ENCODE results near the gene TSPAN13. TPM values are rescaled to one million over a fixed set of nuclear protein-coding genes. Genes with fewer than 3 reads are reported as not detected.

The TSPAN13 gene
- polyA plus RNA-seq, 1 experiment = 4.6 TPM

GRCh38 chr7:16712916-16713315, 40.6 kb upstream of the TSPAN13 start:
- ChIA-PET POLR2A (interaction anchor here (0.7 kb wide), 1 partner anchor 53 kb away, joined by 3 read pairs; no protein-coding TSS in a partner anchor), CTCF (no interaction called here)
- TF ChIP-seq CTCF (IDR thresholded peaks at IDR 0.05; ENCODE audit: insufficient read depth, low read depth, low read length) = no peak
- Histone ChIP-seq H3K4me3 (ENCODE audit: low read depth, low read length) (no peak overlapping the region), H3K27me3 (ENCODE audit: control insufficient read depth, insufficient read depth, low read length) (no peaks in the 10 kb centered on the region), H3K36me3 (ENCODE audit: control insufficient read depth, insufficient read depth, low read length) (no peaks in the 10 kb centered on the region)
- DNase-seq (ENCODE audit: low read depth) = no peak

- ChIA-PET POLR2A (no interaction called here), CTCF (no interaction called here)
- DNase-seq (ENCODE audit: low read depth) = no peak
- Histone ChIP-seq H3K27me3 (ENCODE audit: control insufficient read depth, insufficient read depth, low read length) (no peaks in the 10 kb centered on the region), H3K4me3 (ENCODE audit: low read depth, low read length) (no peak overlapping the region), H3K36me3 (ENCODE audit: control insufficient read depth, insufficient read depth, low read length) (no peaks in the 10 kb centered on the region)
- TF ChIP-seq CTCF (IDR thresholded peaks at IDR 0.05; ENCODE audit: insufficient read depth, low read depth, low read length) = no peak
Observed at GRCh38 chr7:16715928-16716327, 37.6 kb upstream of the TSPAN13 start.

- ChIA-PET CTCF (no interaction called here), POLR2A (no interaction called here)
- H3K27me3 ChIP-seq (ENCODE audit: control insufficient read depth, insufficient read depth, low read length) = no peaks in the 10 kb centered on the region
- H3K36me3 ChIP-seq (ENCODE audit: control insufficient read depth, insufficient read depth, low read length) = no peaks in the 10 kb centered on the region
- DNase-seq (ENCODE audit: low read depth) = no peak
- H3K4me3 ChIP-seq (ENCODE audit: low read depth, low read length) = no peak overlapping the region
- TF ChIP-seq CTCF (IDR thresholded peaks at IDR 0.05; ENCODE audit: insufficient read depth, low read depth, low read length) = no peak
Observed at GRCh38 chr7:16718111-16718656, 35.4 kb upstream of the TSPAN13 start.

- no peak for TF ChIP-seq CTCF (IDR thresholded peaks at IDR 0.05; ENCODE audit: insufficient read depth, low read depth, low read length)
- Histone ChIP-seq H3K4me3 (ENCODE audit: low read depth, low read length) (no peak overlapping the region), H3K27me3 (ENCODE audit: control insufficient read depth, insufficient read depth, low read length) (no peaks in the 10 kb centered on the region), H3K36me3 (ENCODE audit: control insufficient read depth, insufficient read depth, low read length) (no peaks in the 10 kb centered on the region)
- DNase-seq (ENCODE audit: low read depth) = no peak
- ChIA-PET CTCF (no interaction called here), POLR2A (no interaction called here)
Observed at GRCh38 chr7:16719699-16720098, 33.9 kb upstream of the TSPAN13 start.

GRCh38 chr7:16721541-16721940, 32.0 kb upstream of the TSPAN13 start:
- DNase-seq (ENCODE audit: low read depth) = no peak
- ChIA-PET CTCF (no interaction called here), POLR2A (no interaction called here)
- H3K27me3 ChIP-seq (ENCODE audit: control insufficient read depth, insufficient read depth, low read length) = no peaks in the 10 kb centered on the region
- no peak overlapping the region for H3K4me3 ChIP-seq (ENCODE audit: low read depth, low read length)
- no peaks in the 10 kb centered on the region for H3K36me3 ChIP-seq (ENCODE audit: control insufficient read depth, insufficient read depth, low read length)
- no peak for TF ChIP-seq CTCF (IDR thresholded peaks at IDR 0.05; ENCODE audit: insufficient read depth, low read depth, low read length)
